HepG2 (cell line): ENCODE results near the gene PANK1. TPM values are rescaled to one million over a fixed set of nuclear protein-coding genes. Genes with fewer than 3 reads are reported as not detected.

Experiments
- ATAC-seq: fragments of 200-7000 bp; cut with Tn5 transposase; 3 replicates; pipeline ENCODE4 v1.9.1; 2020; ENCODE audit warnings: mild to moderate bottlenecking, moderate library complexity
- BruUV-seq: library from RNA; stranded (reverse); fragments of 400-500 nt; replicated peaks from 2 replicates; lab custom pipeline; 2021; lab: Mats Ljungman, UMichigan
- CTCF ChIA-PET: fragments of 300-600 bp; formaldehyde crosslinking; extraction: SDS; loops from one replicate; lab custom pipeline; 2021; ENCODE audit warnings: low total read pairs, inconsistent platforms, low intra/inter-chr PET ratio; lab: Yijun Ruan, JAX
- POLR2A ChIA-PET: fragments of 350-600 bp; sonication (Branson Sonifier 250); formaldehyde crosslinking; loops from one replicate; lab custom pipeline; 2020; ENCODE audit warnings: antibody characterized with exemption, inconsistent platforms; lab: Yijun Ruan, JAX
- DNase-seq: peaks from one replicate; pipeline ENCODE4 v3.0.0-alpha.2; 2015; ENCODE audit warnings: low spot score
- FAIRE-seq: peaks from 3 replicates; lab custom pipeline; 2011; peaks lifted over from hg19 to GRCh38; lab: Jason Lieb, UNC
- H2AFZ ChIP-seq: one replicate; pipeline ENCODE4 v1.6.1; 2011; ENCODE audit warnings: low read length, inconsistent platforms
- H3K27ac ChIP-seq: fragments of 300-600 bp; 3 replicates; pipeline ENCODE4 v1.8.0; 2011; ENCODE audit warnings: mixed run types, mild to moderate bottlenecking, mixed read lengths, low read length, inconsistent platforms; ENCODE audit not compliant: insufficient read depth; ENCODE audit errors: extremely low read length
- H3K27me3 ChIP-seq, 2 experiments: fragments of 200-600 bp in 1 of 2; 2 replicates in 1 of 2; 3 replicates in 1 of 2; pipeline versions ENCODE4 v1.6.0 to v1.8.0; 2011; ENCODE audit warnings: low read length in 2 of 2, mild to moderate bottlenecking in 2 of 2, moderate library complexity in 2 of 2, inconsistent platforms in 1 of 2; ENCODE audit not compliant: insufficient read depth in 2 of 2, control insufficient read depth in 1 of 2
- H3K36me3 ChIP-seq, 2 experiments: fragments of 200-600 bp in 1 of 2; replicated peaks in 1 of 2; 2 replicates in 1 of 2; 3 replicates in 1 of 2; pipeline versions ENCODE4 v1.5.1 to v1.8.0; 2011; ENCODE audit warnings: low read length in 2 of 2, inconsistent platforms in 1 of 2; ENCODE audit not compliant: insufficient read depth in 2 of 2, control insufficient read depth in 1 of 2
- H3K4me1 ChIP-seq: 2 replicates; pipeline ENCODE4 v1.5.1; 2012; ENCODE audit warnings: low read length, inconsistent platforms; ENCODE audit not compliant: insufficient read depth
- H3K4me2 ChIP-seq: 2 replicates; pipeline ENCODE4 v1.6.0; 2011; ENCODE audit warnings: low read depth, low read length, inconsistent platforms
- H3K4me3 ChIP-seq, 3 experiments: fragments of 200-600 bp in 1 of 3; sonication (generic), shearing (Covaris generic) in 1 of 3; replicated peaks in 1 of 3; 2 replicates each; pipeline ENCODE4 v1.5.1; 2011 to 2016; ENCODE audit warnings: low read length in 3 of 3, inconsistent platforms in 2 of 3, low read depth in 2 of 3, mild to moderate bottlenecking in 2 of 3, control low read depth in 1 of 3, mixed read lengths in 1 of 3; ENCODE audit not compliant: insufficient read depth in 1 of 3
- H3K79me2 ChIP-seq: one replicate; pipeline ENCODE4 v1.6.1; 2011; ENCODE audit warnings: low read length, inconsistent platforms; ENCODE audit not compliant: insufficient read depth
- H3K9ac ChIP-seq: 2 replicates; pipeline ENCODE4 v1.6.0; 2011; ENCODE audit warnings: mild to moderate bottlenecking, low read depth, low read length, inconsistent platforms; ENCODE audit not compliant: insufficient read depth
- H3K9me3 ChIP-seq: 2 replicates; pipeline ENCODE4 v1.5.1; 2012; ENCODE audit warnings: mild to moderate bottlenecking, low read length
- H4K20me1 ChIP-seq: 2 replicates; pipeline ENCODE4 v1.6.0; 2011; ENCODE audit warnings: inconsistent platforms, mild to moderate bottlenecking, low read length, moderate library complexity; ENCODE audit not compliant: insufficient read depth
- FOSL1 ChIP-seq: sonication (generic); formaldehyde crosslinking; IDR thresholded peaks from 2 replicates; pipeline ENCODE4 v1.9.0; 2021; ENCODE audit warnings: missing genetic modification reagents, borderline replicate concordance
- FOSL2 ChIP-seq: sonication (generic); formaldehyde crosslinking; IDR thresholded peaks from 2 replicates; pipeline ENCODE4 v1.4.0; 2020; ENCODE audit warnings: missing genetic modification reagents
- HOXA5 ChIP-seq: sonication (generic); formaldehyde crosslinking; IDR thresholded peaks from 2 replicates; pipeline ENCODE4 v1.4.0; 2020; ENCODE audit warnings: missing genetic modification reagents
- MBD4 ChIP-seq: IDR thresholded peaks from 2 replicates; pipeline ENCODE4 v1.6.1; 2012; ENCODE audit warnings: low read length, inconsistent platforms, borderline replicate concordance
- MTA1 ChIP-seq: sonication (generic); formaldehyde crosslinking; IDR thresholded peaks from 2 replicates; pipeline ENCODE4 v1.4.0; 2020; ENCODE audit warnings: missing genetic modification reagents, mild to moderate bottlenecking, borderline replicate concordance
- SIN3A ChIP-seq: IDR thresholded peaks from 2 replicates; pipeline ENCODE4 v1.6.1; 2011; ENCODE audit warnings: low read depth, mild to moderate bottlenecking, control low read depth, low read length, borderline replicate concordance
- ZMYM2 ChIP-seq: sonication (generic); formaldehyde crosslinking; IDR thresholded peaks from 2 replicates; pipeline ENCODE4 v1.8.0; 2022; ENCODE audit warnings: mild to moderate bottlenecking, missing genetic modification reagents
- ZNF331 ChIP-seq: sonication (generic); formaldehyde crosslinking; IDR thresholded peaks from 2 replicates; pipeline ENCODE4 v1.4.0; 2020; ENCODE audit warnings: missing genetic modification reagents
- ZNF768 ChIP-seq: sonication (generic); formaldehyde crosslinking; IDR thresholded peaks from 2 replicates; pipeline ENCODE4 v1.4.0; 2020; ENCODE audit warnings: missing genetic modification reagents
- ZNF83 ChIP-seq: sonication (generic); formaldehyde crosslinking; IDR thresholded peaks from 2 replicates; pipeline ENCODE4 v1.4.0; 2020; ENCODE audit warnings: missing genetic modification reagents, mild to moderate bottlenecking, borderline replicate concordance
- WGBS: methylation state at CpG from one replicate; pipeline ENCODE4 v1.1.6; 2017; ENCODE audit warnings: low lambda C conversion rate; 5-methylcytosine and 5-hydroxymethylcytosine counted together
- in situ Hi-C: cut with HindIII; loops from 2 replicates; pipeline ENCODE4 v1.10.0; 2017; ENCODE audit warnings: low pct_unique_long_range_greater_than_20kb; ENCODE audit not compliant: extremely low pct_ligation_motif_present
- intact Hi-C: fragments of 100-400 bp; cut with micrococcal nuclease; formaldehyde crosslinking; loops from one replicate; pipeline ENCODE4 v1.10.0; 2022; ENCODE audit not compliant: unreplicated experiment
- polyA plus RNA-seq, 8 experiments: library from polyadenylated mRNA; depleted of rRNA in 3 of 8; stranded (reverse) in 7 of 8; unstranded in 1 of 8; fragments of >200 nt; fragmentation: Illumina TruSeq in 4 of 8; extraction: Trizol in 4 of 8; gene quantifications; 2 replicates each; pipeline versions ENCODE4 v1.2.1 to v1.2.3, GENCODE V29; 2011 to 2016; ENCODE audit warnings: low read depth in 4 of 8, missing spikeins in 1 of 8, mixed read lengths in 1 of 8; ENCODE audit not compliant: insufficient read depth in 1 of 8
- total RNA-seq, 5 experiments: library from RNA; depleted of rRNA; stranded (reverse); fragments of >200 nt; fragmentation: Illumina TruSeq; extraction: Trizol; gene quantifications; 2 replicates each; pipeline ENCODE4 v1.2.3, GENCODE V29; 2016; ENCODE audit warnings: low read depth in 1 of 5
- TF ChIP-seq, protein P1 (sequence below): sonication (generic); formaldehyde crosslinking; IDR thresholded peaks from 2 replicates; pipeline ENCODE4 v1.5.0; 2020; ENCODE audit warnings: missing genetic modification reagents, mild to moderate bottlenecking, borderline replicate concordance
- TF ChIP-seq, protein P2 (sequence below): sonication (generic); formaldehyde crosslinking; IDR thresholded peaks from 2 replicates; pipeline ENCODE4 v1.8.0; 2022; ENCODE audit warnings: mild to moderate bottlenecking, missing genetic modification reagents, borderline replicate concordance
- TF ChIP-seq, protein P3 (sequence below): IDR thresholded peaks from 2 replicates; pipeline ENCODE4 v1.6.1; 2018; ENCODE audit warnings: missing genetic modification reagents, mild to moderate bottlenecking, missing compliant biosample characterization
- TF ChIP-seq, protein P4 (sequence below): sonication (generic); formaldehyde crosslinking; IDR thresholded peaks from 2 replicates; pipeline ENCODE4 v1.8.1; 2023; ENCODE audit warnings: mild to moderate bottlenecking, inconsistent platforms, moderate library complexity, missing genetic modification reagents, borderline replicate concordance
- TF ChIP-seq, protein P5 (sequence below): sonication (generic); formaldehyde crosslinking; IDR thresholded peaks from 2 replicates; pipeline ENCODE4 v1.8.0; 2022; ENCODE audit warnings: mild to moderate bottlenecking, missing genetic modification reagents, moderate library complexity
- TF ChIP-seq, protein P6 (sequence below): IDR thresholded peaks from 2 replicates; pipeline ENCODE4 v1.6.1; 2016; ENCODE audit warnings: missing compliant biosample characterization, missing genetic modification reagents, borderline replicate concordance

Gene PANK1
- total and polyA plus RNA-seq, 2 of the 13 experiments (the other 11 are each of a cell fraction or from before 2014, with no cell fraction given) = 18.2 to 33.3 TPM

DNA sequence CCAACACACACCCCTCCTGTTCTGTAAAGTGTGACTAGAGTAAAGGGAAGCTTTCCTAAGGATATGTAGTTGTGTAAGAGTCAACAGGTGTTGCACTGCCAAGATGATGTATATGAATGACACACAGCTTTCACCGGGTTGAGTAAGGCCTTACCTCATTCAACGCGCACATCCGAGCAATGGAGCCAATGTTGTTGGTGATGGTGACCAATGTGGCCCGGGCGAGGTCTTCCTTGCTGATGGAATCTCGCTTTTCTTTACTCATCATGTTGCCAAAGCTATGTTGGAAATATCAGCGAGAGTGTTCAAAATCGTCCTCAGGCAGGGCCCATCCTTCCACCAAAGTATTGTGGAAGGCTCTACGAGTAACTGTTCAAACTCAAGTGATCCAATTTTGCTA is 52.0 kb downstream of the PANK1 start (continued):
- TF ChIP-seq, protein P1, sequence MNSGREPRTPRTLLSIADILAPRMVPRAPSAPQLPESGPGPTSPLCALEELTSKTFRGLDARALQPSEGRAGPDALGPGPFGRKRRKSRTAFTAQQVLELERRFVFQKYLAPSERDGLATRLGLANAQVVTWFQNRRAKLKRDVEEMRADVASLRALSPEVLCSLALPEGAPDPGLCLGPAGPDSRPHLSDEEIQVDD (CRISPR knock-in tag) = no peak
- TF ChIP-seq ZMYM2 (CRISPR knock-in tag) = no peak
- TF ChIP-seq, protein P2, sequence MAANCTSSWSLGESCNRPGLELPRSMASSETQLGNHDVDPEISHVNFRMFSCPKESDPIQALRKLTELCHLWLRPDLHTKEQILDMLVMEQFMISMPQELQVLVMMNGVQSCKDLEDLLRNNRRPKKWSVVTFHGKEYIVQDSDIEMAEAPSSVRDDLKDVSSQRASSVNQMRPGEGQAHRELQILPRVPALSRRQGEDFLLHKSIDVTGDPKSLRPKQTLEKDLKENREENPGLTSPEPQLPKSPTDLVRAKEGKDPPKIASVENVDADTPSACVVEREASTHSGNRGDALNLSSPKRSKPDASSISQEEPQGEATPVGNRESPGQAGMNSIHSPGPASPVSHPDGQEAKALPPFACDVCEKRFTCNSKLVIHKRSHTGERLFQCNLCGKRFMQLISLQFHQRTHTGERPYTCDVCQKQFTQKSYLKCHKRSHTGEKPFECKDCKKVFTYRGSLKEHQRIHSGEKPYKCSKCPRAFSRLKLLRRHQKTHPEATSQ = no peak
- TF ChIP-seq MBD4 = no peak
- TF ChIP-seq, protein P3, sequence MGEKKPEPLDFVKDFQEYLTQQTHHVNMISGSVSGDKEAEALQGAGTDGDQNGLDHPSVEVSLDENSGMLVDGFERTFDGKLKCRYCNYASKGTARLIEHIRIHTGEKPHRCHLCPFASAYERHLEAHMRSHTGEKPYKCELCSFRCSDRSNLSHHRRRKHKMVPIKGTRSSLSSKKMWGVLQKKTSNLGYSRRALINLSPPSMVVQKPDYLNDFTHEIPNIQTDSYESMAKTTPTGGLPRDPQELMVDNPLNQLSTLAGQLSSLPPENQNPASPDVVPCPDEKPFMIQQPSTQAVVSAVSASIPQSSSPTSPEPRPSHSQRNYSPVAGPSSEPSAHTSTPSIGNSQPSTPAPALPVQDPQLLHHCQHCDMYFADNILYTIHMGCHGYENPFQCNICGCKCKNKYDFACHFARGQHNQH (CRISPR knock-in tag) = no peak
- TF ChIP-seq SIN3A = no peak
- TF ChIP-seq HOXA5 (CRISPR knock-in tag) = no peak

DNA sequence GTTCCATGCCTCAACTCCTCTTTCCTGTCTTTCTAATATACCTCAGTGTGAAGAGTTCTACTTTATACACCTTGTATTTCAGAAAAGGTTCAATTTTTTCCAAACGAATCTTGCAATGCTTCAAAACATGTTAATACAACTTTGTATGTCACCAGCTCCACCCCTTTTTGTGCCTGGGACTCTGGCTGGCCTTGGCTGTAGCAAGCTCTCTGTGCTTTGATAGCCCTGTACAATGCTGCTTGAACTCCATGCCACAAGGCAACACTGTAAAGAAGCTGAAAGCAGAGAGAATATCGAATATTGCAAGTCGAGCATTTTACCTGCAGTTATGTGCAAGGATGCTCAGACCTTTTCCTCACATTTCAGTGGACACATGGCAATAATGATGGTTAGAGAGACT is 52.5 kb downstream of the PANK1 start:
- 90% methylated on average over 3 of the region's 3 CpGs for WGBS
- POLR2A ChIA-PET = no interaction called here
- no TSS peak for BruUV-seq
- no peak for FAIRE-seq
- Histone ChIP-seq H3K79me2 (no peaks in the 10 kb centered on the region), H3K4me3 (no peak overlapping the region), H3K27ac (no peak overlapping the region), H3K9ac (no peak overlapping the region), H2AFZ (no peak overlapping the region), H3K27me3 (no peaks in the 10 kb centered on the region), H3K4me2 (no peak overlapping the region), H3K36me3 (peaks cover 5 to 32% of the 10 kb centered on the region in 2 experiments), H3K4me1 (peaks cover 15% of the 10 kb centered on the region), H3K9me3 (no peaks in the 10 kb centered on the region), H4K20me1 (no peaks in the 10 kb centered on the region)
- intact Hi-C loops (no loop called here), in situ Hi-C loops (no loop called here)
- CTCF ChIA-PET = no interaction called here
- ATAC-seq = no peak
- DNase-seq = no peak
- TF ChIP-seq FOSL1 (no peak), FOSL2 (CRISPR knock-in tag) (no peak), ZNF83 (CRISPR knock-in tag) (no peak), MTA1 (no peak), ZNF768 (CRISPR knock-in tag) (no peak), ZNF331 (CRISPR knock-in tag) (no peak)
- TF ChIP-seq, protein P4, sequence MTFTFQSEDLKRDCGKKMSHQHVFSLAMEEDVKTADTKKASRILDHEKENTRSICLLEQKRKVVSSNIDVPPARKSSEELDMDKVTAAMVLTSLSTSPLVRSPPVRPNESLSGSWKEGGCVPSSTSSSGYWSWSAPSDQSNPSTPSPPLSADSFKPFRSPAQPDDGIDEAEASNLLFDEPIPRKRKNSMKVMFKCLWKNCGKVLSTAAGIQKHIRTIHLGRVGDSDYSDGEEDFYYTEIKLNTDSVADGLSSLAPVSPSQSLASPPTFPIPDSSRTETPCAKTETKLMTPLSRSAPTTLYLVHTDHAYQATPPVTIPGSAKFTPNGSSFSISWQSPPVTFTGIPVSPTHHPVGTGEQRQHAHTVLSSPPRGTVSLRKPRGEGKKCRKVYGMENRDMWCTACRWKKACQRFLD (CRISPR knock-in tag) = no peak
- TF ChIP-seq, protein P5, sequence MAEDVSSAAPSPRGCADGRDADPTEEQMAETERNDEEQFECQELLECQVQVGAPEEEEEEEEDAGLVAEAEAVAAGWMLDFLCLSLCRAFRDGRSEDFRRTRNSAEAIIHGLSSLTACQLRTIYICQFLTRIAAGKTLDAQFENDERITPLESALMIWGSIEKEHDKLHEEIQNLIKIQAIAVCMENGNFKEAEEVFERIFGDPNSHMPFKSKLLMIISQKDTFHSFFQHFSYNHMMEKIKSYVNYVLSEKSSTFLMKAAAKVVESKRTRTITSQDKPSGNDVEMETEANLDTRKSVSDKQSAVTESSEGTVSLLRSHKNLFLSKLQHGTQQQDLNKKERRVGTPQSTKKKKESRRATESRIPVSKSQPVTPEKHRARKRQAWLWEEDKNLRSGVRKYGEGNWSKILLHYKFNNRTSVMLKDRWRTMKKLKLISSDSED = no peak
- TF ChIP-seq, protein P6, sequence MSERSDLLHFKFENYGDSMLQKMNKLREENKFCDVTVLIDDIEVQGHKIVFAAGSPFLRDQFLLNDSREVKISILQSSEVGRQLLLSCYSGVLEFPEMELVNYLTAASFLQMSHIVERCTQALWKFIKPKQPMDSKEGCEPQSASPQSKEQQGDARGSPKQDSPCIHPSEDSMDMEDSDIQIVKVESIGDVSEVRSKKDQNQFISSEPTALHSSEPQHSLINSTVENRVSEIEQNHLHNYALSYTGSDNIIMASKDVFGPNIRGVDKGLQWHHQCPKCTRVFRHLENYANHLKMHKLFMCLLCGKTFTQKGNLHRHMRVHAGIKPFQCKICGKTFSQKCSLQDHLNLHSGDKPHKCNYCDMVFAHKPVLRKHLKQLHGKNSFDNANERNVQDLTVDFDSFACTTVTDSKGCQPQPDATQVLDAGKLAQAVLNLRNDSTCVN (CRISPR knock-in tag) = no peak
